Common myeloid progenitor, CD34-positive (primary cell): ENCODE data around the gene ZBTB24.

Experiments
- CTCF ChIA-PET: fragments of 350-600 bp; sonication (Branson Sonifier 250); formaldehyde crosslinking; loops from one replicate; lab custom pipeline; 2021; ENCODE audit warnings: antibody characterized with exemption; lab: Charles Lee
- POLR2A ChIA-PET: fragments of 350-600 bp; sonication (Branson Sonifier 250); formaldehyde crosslinking; loops from one replicate; lab custom pipeline; 2021; ENCODE audit warnings: antibody characterized with exemption; lab: Charles Lee
- DNase-seq, 3 donors: peaks; one replicate each; pipeline versions ENCODE4 v3.0.0 to v3.0.0-alpha.2; 2013
- H3K27ac ChIP-seq, 2 experiments: 1 replicate in 1 of 2; 2 replicates in 1 of 2; pipeline ENCODE4 v1.7.0; 2013; ENCODE audit warnings: inconsistent platforms in 2 of 2, low read length in 2 of 2, mild to moderate bottlenecking in 2 of 2, low read depth in 1 of 2, moderate library complexity in 1 of 2; ENCODE audit not compliant: severe bottlenecking in 2 of 2, insufficient read depth in 1 of 2, poor library complexity in 1 of 2
- H3K27me3 ChIP-seq, 5 experiments: replicated peaks in 2 of 5; 1 replicate in 3 of 5; 2 replicates in 2 of 5; pipeline versions ENCODE4 v1.6.1 to v1.7.0; 2013; ENCODE audit warnings: low read length in 4 of 5, mild to moderate bottlenecking in 2 of 5, moderate library complexity in 2 of 5, inconsistent platforms in 1 of 5; ENCODE audit not compliant: insufficient read depth in 5 of 5, control insufficient read depth in 4 of 5
- H3K36me3 ChIP-seq, 4 experiments: 1 replicate in 2 of 4; 2 replicates in 2 of 4; pipeline versions ENCODE4 v1.6.1 to v1.7.0; 2013; ENCODE audit warnings: low read length in 3 of 4, control low read depth in 1 of 4, mild to moderate bottlenecking in 1 of 4; ENCODE audit not compliant: control insufficient read depth in 4 of 4, insufficient read depth in 4 of 4
- H3K4me1 ChIP-seq, 4 experiments: 1 replicate in 3 of 4; 2 replicates in 1 of 4; pipeline versions ENCODE4 v1.6.1 to v1.7.1; 2013; ENCODE audit warnings: low read length in 3 of 4, mild to moderate bottlenecking in 3 of 4, control low read depth in 1 of 4, inconsistent platforms in 1 of 4, moderate library complexity in 1 of 4; ENCODE audit not compliant: control insufficient read depth in 4 of 4, insufficient read depth in 4 of 4; ENCODE audit errors: control extremely low read depth in 1 of 4
- H3K4me3 ChIP-seq, 7 experiments: 1 replicate in 4 of 7; 2 replicates in 3 of 7; pipeline versions ENCODE4 v1.5.1 to v1.7.0; 2013; ENCODE audit warnings: mild to moderate bottlenecking in 7 of 7, low read length in 6 of 7, moderate library complexity in 6 of 7, inconsistent platforms in 2 of 7, low read depth in 2 of 7, control low read depth in 1 of 7; ENCODE audit not compliant: insufficient read depth in 4 of 7, control insufficient read depth in 1 of 7; ENCODE audit errors: extremely low read depth in 1 of 7
- H3K9me3 ChIP-seq, 5 experiments: 1 replicate in 4 of 5; 2 replicates in 1 of 5; pipeline versions ENCODE4 v1.6.1 to v1.7.1; 2013; ENCODE audit warnings: low read length in 4 of 5, mild to moderate bottlenecking in 2 of 5, inconsistent platforms in 1 of 5, low read depth in 1 of 5, moderate library complexity in 1 of 5; ENCODE audit not compliant: control insufficient read depth in 4 of 5, insufficient read depth in 2 of 5; ENCODE audit errors: control extremely low read depth in 1 of 5
- WGBS: methylation state at CpG from one replicate; pipeline ENCODE4 v1.1.5; 2013; ENCODE audit not compliant: insufficient coverage; 5-methylcytosine and 5-hydroxymethylcytosine counted together

ZBTB24 gene

DNA sequence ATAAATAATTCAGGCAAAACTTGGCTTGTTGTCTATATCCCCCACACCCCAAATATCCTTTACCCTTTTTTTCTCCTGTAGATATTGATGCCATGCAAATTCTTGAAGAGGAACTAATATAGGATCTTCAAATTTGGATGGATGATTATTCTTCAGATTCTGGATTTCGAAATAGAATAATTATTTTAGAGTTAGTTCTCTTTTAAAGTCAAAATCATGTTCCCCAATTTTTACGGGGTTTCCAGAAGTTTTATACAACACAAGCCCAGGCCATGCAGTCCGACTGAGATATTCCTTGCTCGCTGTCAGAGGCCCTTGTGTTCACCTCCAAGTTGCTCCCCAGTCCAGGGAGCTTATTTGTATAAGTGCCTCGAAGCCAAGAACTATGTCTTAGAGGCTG is 47.0 kb downstream of the ZBTB24 start:
- Histone ChIP-seq H3K9me3 (no peaks in the 10 kb centered on the region), H3K27me3 (no peaks in the 10 kb centered on the region), H3K4me1 (peaks cover 4 to 15% (median 8%) of the 10 kb centered on the region in 4 experiments), H3K27ac (no peak overlapping the region), H3K36me3 (no peaks in the 10 kb centered on the region), H3K4me3 (no peak overlapping the region)
- DNase-seq = no peak
- ChIA-PET CTCF (interaction anchor here (0.6 to 9.8 kb wide), 8 partner anchors 12 to 364 kb away, joined by 3 to 125 read pairs (median 5); partner anchors contain the start of gene MICAL1), POLR2A (no interaction called here)
- WGBS = 100% methylated on average over 4 of the region's 5 CpGs

DNA sequence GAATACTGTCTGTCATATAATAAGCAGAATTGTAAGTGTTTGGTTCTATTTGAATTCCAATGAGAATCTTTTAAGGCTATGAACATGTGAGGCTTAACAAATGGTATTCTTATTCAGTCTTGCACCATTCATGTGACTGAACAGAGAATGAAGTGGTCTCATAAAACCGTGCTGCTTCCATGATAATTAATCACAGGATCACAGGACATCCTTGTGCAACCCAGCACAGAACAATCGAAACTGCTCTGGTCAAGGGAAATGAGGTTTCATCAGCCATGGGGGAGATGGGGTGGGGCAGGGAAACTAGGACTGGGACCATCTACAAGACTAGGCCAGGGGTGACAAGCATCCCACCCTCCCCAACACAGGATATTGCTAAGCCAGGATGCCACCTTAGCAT is 48.6 kb downstream of the ZBTB24 start:
- Histone ChIP-seq H3K27ac (no peak overlapping the region), H3K27me3 (no peaks in the 10 kb centered on the region), H3K4me3 (no peak overlapping the region), H3K36me3 (no peaks in the 10 kb centered on the region), H3K4me1 (peaks cover under 1 to 9% (median under 1%) of the 10 kb centered on the region in 4 experiments), H3K9me3 (no peaks in the 10 kb centered on the region)
- no CpG with 5 or more reads among the region's 2 CpGs for WGBS
- ChIA-PET POLR2A (no interaction called here), CTCF (interaction anchor here (1.1 to 2.6 kb wide), 3 partner anchors 13 to 248 kb away, joined by 3 to 6 read pairs (median 4); no protein-coding TSS in a partner anchor)
- DNase-seq = no peak

DNA sequence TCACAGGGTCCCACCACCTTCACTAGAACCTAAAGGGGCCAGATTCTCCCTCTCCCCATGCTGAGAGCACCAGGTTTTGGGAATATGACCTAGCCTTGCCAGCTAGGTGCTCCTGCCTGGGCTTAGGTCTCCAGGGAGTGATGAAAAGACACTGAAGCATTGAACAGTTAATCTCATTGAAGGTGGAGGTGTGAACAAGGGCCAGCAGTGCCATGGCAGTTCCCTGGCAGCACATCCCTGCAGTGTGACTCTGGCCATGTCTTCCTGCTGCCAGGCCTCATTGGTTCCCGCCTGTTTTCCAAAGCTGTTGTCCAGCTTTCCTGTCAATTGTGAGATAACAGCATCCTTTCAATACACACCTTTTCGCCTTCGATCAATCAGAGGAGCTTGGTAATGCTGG is 53.5 kb downstream of the ZBTB24 start:
- DNase-seq = no peak
- ChIA-PET CTCF (interaction anchor here (1.3 kb wide), 1 partner anchor 33 kb away, joined by 5 read pairs; no protein-coding TSS in a partner anchor), POLR2A (interaction anchor here (0.5 kb wide), 1 partner anchor 562 kb away, joined by 3 read pairs; no protein-coding TSS in a partner anchor)
- H3K4me3 ChIP-seq = no peak overlapping the region
- no peaks in the 10 kb centered on the region for H3K36me3 ChIP-seq
- no peaks in the 10 kb centered on the region for H3K27me3 ChIP-seq
- H3K4me1 ChIP-seq = peaks cover 0 to 4% (median 0%) of the 10 kb centered on the region in 4 experiments
- H3K27ac ChIP-seq = no peak overlapping the region
- WGBS = 97% methylated on average over 3 of the region's 3 CpGs
- H3K9me3 ChIP-seq = no peaks in the 10 kb centered on the region

DNA sequence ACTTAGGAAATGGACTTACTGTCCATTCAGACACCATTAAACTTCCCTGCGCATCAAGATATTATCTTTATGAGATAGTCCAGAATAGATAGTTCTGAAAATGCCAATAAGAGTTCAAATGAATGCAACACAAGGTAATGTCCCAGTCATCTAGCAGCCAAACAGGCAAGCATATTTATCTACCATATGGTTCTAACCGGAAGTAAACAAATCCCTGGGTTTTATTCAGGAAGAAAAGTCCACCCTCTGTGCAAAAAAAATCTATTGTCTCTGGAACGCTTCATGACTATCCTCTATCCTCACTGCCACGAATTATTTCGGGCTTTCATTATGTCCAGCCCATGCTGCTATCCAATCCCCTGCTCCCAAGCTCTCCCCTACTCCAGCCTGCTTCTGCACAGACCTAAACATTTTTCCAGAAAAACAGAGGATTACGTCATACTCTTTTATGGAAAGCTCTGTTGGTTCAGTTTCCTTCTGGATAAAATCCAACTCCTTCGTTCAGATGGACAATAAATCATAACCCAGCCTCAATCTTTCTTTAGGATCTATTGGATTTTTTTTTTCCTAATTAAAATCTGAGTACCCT is 54.0 kb downstream of the ZBTB24 start:
- Histone ChIP-seq H3K4me1 (peaks cover 0 to 4% (median 0%) of the 10 kb centered on the region in 4 experiments), H3K27ac (no peak overlapping the region), H3K36me3 (no peaks in the 10 kb centered on the region), H3K4me3 (no peak overlapping the region), H3K27me3 (no peaks in the 10 kb centered on the region), H3K9me3 (no peaks in the 10 kb centered on the region)
- DNase-seq = no peak
- ChIA-PET POLR2A (interaction anchor here (0.6 kb wide), 1 partner anchor 32 kb away, joined by 3 read pairs; no protein-coding TSS in a partner anchor), CTCF (interaction anchor here (0.6 kb wide), 1 partner anchor 166 kb away, joined by 3 read pairs; no protein-coding TSS in a partner anchor)
- WGBS = 95% methylated on average over 2 of the region's 7 CpGs

DNA sequence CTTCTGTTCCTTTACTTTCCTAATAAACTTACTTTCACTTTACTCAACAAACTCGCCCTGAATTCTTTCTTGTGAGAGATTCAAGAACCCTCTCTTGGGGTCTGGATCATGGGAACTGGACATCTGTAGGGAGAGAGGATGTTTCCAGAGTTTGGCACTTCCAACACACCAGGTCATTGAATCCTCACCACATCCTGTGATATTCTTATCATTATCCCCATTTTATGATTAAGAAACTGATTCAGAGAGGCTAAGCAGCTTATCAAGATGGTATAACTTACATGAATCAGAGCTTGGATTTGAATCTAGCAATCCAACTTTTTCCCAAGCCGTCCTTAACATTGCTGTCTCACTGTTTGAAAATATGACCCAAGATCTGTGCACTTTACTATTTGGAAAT is 58.1 kb downstream of the ZBTB24 start:
- H3K36me3 ChIP-seq = no peaks in the 10 kb centered on the region
- CTCF ChIA-PET = no interaction called here
- 100% methylated on average over 1 of the region's 2 CpGs for WGBS

DNA sequence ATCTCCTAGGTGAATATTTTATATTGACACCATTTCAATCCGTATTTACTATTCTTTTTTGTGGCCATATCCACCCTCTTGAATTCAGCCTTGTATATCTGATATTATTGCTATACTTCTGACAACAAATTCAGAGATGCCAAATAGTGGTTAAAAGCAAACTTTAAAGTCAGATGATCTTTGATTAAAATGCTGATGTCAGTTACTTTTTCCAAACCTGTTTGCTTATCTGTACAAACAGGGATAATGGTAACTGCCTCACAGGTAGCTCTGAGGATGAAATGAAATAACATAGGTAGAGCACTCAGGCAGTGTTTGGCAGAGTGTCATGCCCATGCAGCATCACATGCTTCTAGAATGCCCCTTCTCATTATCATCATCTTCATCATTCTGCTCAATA is 61.8 kb downstream of the ZBTB24 start:
- no CpG with 5 or more reads among the region's 1 CpG for WGBS
- Histone ChIP-seq H3K4me1 (peaks cover 0 to 3% (median 0%) of the 10 kb centered on the region in 4 experiments), H3K9me3 (no peaks in the 10 kb centered on the region), H3K27me3 (no peaks in the 10 kb centered on the region), H3K36me3 (no peaks in the 10 kb centered on the region), H3K4me3 (no peak overlapping the region), H3K27ac (no peak overlapping the region)
- CTCF ChIA-PET = interaction anchor here (0.9 to 1.5 kb wide), 3 partner anchors 9 to 24 kb away, joined by 3 to 6 read pairs (median 4); no protein-coding TSS in a partner anchor
- POLR2A ChIA-PET = no interaction called here
- no peak for DNase-seq

More for the DNA sequence above, 58.1 kb downstream of the ZBTB24 start:
- Histone ChIP-seq H3K27ac (no peak overlapping the region), H3K27me3 (no peaks in the 10 kb centered on the region), H3K4me3 (no peak overlapping the region), H3K9me3 (no peaks in the 10 kb centered on the region), H3K4me1 (peaks cover 0 to 3% (median 0%) of the 10 kb centered on the region in 4 experiments)
- POLR2A ChIA-PET = no interaction called here
- no peak for DNase-seq

DNA sequence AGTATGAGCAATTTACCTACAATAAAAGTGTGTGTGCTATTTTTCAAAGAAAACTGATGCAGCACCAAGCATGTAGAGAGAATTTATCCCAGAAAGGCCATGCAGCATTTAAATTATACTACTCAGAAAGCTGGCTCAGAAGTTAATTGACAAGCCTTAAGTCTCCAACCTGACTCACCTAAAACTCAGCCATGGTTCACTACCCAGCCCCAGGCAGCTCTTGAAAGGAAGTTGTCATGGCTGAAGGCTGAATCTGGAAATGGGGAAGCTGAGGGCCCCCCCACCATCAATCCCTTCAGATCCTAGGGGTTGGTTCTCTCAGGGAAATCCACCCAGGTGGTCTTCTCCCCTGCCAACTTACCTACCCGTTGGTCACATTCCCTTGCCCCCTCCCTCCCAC is 62.3 kb downstream of the ZBTB24 start:
- peak in 2 of 3 donors; percentile 64 to 70 for DNase-seq
- ChIA-PET CTCF (interaction anchor here (0.7 to 0.9 kb wide), 3 partner anchors 9 to 23 kb away, joined by 3 to 4 read pairs (median 4); no protein-coding TSS in a partner anchor), POLR2A (no interaction called here)
- H3K4me3 ChIP-seq = no peak overlapping the region
- no peaks in the 10 kb centered on the region for H3K36me3 ChIP-seq
- H3K9me3 ChIP-seq = no peaks in the 10 kb centered on the region
- no peak overlapping the region for H3K27ac ChIP-seq
- H3K4me1 ChIP-seq = peaks cover 0 to 3% (median 0%) of the 10 kb centered on the region in 4 experiments
- no peaks in the 10 kb centered on the region for H3K27me3 ChIP-seq
- 67% methylated on average over 1 of the region's 1 CpG for WGBS
